GM12801 (cell line): Measurements from ENCODE around the gene SCUBE2.

Experiments used
- TF ChIP-seq, protein P1 (sequence below): IDR thresholded peaks from one replicate; pipeline ENCODE4 v1.5.1; 2011; ENCODE audit warnings: control low read depth; ENCODE audit not compliant: insufficient read length; ENCODE audit errors: extremely low read depth

Gene SCUBE2

DNA sequence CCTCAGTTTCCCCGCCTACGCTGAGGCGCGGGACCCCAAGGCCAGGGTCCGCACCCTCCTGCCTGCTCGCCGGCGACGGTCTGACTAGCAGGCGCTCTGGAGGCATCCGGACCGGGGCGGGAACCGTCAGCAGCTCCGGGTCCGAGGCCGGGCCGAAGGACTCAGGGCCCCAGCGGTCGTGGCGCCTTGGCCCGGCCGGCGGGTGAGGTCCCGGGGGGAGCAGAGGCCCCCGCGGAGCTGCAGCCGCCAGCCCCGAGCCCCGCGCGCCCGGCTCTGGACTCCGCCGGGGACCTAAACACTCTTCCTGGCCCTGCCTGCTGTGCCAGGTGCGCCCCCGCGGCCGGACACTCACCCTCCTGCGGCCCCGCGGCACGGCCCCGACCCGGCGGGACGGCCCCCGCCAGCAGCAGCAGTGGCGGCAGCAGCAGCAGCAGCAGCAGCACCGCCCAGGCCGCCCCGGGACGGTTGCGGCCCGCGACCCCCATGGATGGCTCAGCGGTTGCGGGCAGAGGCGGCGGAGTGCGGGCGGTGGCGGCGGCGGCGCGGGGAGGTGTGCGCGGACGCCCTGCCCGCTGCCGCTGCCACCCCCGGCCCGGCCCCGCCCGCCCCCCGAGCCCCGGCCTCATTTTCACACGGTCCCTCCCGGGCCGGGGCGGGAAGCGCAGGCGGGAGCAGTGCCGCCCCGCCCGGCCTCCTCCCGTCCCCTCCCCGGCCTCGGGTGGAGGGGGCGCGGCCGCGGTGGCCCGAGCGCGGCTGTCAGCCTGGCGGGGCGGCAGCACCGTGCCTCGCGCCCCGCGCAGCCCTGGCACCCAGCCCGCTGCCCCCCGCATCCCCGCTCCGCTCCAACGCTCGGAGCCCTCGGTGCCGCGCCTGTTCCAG lies at the start of gene SCUBE2:
SCUBE2 (minus strand) TSS at position 556 of the 879 bp plus-strand sequence; CDS start at position 485, 71 bp downstream.
- TF ChIP-seq, protein P1, sequence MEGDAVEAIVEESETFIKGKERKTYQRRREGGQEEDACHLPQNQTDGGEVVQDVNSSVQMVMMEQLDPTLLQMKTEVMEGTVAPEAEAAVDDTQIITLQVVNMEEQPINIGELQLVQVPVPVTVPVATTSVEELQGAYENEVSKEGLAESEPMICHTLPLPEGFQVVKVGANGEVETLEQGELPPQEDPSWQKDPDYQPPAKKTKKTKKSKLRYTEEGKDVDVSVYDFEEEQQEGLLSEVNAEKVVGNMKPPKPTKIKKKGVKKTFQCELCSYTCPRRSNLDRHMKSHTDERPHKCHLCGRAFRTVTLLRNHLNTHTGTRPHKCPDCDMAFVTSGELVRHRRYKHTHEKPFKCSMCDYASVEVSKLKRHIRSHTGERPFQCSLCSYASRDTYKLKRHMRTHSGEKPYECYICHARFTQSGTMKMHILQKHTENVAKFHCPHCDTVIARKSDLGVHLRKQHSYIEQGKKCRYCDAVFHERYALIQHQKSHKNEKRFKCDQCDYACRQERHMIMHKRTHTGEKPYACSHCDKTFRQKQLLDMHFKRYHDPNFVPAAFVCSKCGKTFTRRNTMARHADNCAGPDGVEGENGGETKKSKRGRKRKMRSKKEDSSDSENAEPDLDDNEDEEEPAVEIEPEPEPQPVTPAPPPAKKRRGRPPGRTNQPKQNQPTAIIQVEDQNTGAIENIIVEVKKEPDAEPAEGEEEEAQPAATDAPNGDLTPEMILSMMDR, result no peak

DNA sequence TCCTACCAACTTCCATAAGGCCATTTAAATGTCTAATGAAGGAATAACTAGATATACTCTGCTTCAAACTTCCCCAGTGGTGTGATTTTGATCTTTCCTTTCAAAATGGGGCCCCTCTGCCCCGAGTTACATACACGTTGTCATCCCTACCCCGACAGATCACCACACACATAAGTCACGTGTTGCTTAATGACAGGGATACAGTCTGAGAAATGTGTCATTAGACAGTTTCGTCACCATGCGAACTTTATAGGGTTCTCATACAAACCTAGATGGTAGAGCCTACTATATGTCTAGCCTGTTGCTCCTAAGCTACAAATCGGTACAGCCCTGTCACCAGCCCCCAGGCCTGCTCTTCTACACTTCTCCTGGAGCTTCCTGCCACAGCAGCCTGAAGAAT lies 49.8 kb upstream of the SCUBE2 start:
- TF ChIP-seq, protein P1, result no peak

DNA sequence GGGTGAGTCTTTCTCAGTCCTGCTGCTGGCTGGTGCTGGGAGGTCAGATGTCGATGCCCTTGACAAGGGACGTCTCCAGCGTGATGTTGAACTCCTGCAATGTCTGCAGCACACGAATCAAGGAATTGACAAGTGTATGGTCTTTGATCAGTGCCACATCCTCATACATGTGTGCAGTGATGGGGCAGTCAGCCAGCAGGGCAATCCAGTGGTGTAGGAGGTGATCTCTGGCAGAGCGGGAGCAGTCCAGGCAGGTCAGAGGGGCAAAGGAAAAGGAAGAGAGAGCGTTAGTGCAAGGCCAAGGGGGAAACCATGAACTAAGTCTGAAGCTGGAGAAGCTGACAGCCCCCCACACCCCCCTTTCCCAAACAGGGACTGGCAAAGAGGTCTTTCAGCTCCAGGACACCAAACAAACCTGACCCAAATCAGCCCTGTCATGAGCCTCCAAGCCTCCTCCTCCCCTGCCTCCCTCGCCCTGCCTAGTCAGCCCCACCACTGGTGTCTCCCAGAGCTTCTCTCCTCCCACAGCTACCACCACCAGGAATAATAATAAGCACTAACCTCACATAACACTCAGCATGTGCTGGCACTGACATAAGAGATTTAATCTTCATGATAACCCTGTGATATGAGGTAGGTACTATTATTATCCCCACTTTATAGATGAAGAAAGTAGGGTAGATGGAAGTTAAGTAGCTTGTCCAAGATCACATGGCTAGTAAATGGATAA lies 48.4 kb upstream of the SCUBE2 start:
- TF ChIP-seq, protein P1, result no peak

DNA sequence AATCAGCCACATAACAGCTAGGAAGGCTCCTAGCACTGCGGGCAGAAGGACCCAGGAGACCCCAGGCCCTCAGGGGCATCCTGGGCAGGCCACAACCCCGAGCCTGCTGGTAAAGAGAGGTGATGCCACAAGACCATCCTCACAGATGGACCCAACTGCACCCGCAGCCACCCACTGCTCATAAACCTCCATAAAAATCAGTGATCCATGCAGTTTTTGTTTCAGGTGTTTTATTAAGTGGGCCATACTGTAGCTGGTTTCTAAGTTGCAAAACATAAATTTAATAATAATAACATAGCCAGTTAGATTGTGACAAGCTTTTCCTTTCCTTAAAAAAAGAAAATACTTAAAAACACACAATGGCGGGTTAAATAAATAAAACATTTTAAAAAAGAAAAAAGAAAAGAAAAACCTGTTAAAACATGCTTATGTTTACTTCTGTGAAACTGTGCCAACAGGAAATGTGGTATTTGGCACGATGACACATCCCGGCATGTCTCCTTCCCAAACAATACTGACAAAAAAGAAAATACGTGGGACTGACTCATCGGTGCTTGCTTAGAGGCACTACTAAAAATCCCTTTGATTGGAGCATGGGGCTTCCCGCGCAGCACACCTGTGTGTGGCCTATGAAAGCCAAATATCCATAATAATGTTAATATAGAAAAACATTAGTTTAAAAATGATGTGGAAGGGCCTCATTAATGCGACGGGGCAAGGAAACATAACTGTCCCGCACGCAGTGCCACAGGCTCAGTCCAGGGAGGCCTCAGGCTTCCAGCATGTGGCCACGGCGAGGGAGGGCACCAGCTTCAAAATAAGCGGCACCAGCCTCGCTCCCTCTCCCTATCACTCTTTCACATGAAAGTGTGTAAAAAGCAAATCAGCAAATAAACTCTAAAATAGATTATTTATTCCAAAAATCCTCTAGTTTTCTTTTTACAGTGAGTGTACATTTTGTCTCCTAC lies 47.5 kb upstream of the SCUBE2 start:
- TF ChIP-seq, protein P1, result no peak

DNA sequence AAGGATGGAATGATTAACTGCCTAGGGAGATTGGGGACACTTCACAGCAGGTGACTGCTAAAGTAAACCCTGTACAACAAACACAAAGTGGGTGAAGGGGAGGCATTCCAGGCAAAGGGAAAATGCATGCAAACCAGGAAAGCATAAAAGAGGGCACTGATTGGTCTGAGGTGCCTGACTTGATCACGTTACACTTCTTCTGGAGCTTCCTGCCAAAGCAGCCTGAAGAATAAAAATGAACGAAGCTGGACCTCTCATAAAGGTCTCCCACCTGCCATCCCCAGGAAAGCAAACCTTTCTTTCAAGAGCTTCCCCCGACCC lies 46.7 kb upstream of the SCUBE2 start:
- TF ChIP-seq, protein P1, result no peak

DNA sequence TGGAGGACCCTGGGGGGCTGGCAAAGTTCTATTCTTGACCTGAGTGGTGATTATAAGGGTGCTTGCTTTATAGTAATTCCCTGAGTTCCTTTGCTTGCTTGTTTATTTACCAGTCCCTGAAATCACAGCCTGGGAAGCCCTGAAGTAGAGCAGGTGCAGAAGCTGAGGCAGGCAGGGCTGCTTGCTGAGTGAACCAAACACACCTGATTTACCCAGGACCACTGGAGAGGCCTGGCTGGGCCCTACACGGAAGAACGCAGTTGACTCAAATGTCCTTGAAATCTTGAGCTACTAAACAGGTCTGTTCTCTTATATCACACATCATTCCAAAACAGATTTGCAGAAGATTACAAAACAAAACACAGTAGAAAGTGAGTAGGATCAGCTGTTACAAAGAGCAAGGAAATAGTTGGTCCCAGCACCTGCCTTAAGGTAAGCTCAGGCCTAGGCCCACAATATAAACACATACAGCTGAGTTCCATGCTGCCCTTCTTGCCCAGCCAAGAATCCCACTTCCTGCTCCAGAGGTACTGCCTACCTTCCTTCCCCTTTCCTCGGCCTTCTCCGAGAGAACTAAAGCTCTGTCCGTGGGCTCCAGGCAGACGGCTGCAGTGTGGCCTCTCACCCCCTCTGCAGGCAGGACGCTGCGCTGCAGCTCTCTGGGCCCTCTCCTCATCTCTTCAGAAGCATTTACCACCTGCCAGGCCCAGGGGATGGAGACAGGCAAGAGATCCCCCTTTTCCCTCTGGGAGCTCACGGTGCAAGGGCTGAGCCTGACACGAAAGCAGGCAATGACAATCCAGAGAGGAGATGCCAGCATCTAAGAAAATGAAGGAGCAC lies 46.1 kb upstream of the SCUBE2 start:
- TF ChIP-seq, protein P1, result peak; percentile 98
